ENCODE measurements around the gene CCDC30.

The CCDC30 gene

GRCh38 chr1:42698081-42698813, 235.2 kb downstream of the CCDC30 start:
- no peak for DNase-seq

- no peak for DNase-seq
Measured at GRCh38 chr1:42700006-42700405, 236.9 kb downstream of the CCDC30 start.

- DNase-seq: no peak
Measured at GRCh38 chr1:42703888-42704464, 240.9 kb downstream of the CCDC30 start.
